Left kidney (tissue), 8 donors: ENCODE measurements around the gene ALLC. TPM values are rescaled to one million over a fixed set of nuclear protein-coding genes. Genes with fewer than 3 reads are reported as not detected.
"Not testable (repeated sequence)": the region's sequence is repeated elsewhere in the genome, so short reads cannot be mapped to it uniquely, and the experiment has no call there.

Source experiments
- DNase-seq: peaks from one replicate; pipeline ENCODE4 v3.0.0-alpha.2; 2013
- long read RNA-seq, 8 donors: transcript quantifications; one replicate each; lab custom pipeline, GENCODE V29; 2026
- polyA plus RNA-seq: library from polyadenylated mRNA; unstranded; fragments of 120-200 nt; gene quantifications from one replicate; pipeline ENCODE4 v1.2.1, GENCODE V29; 2013; ENCODE audit not compliant: insufficient read length

ALLC gene
- polyA plus RNA-seq, result 0.13 TPM
- long read RNA-seq, donor 1, result 0 reads
- long read RNA-seq, donor 2, result 0 reads
- long read RNA-seq, donor 3, result 0 reads
- long read RNA-seq, donor 4, result 0 reads
- long read RNA-seq, donor 5, result 0 reads
- long read RNA-seq, donor 6, result 0 reads
- long read RNA-seq, donor 7, result 0 reads
- long read RNA-seq, donor 8, result 0 reads

- no peak for DNase-seq
These were observed at the start of gene ALLC for GRCh38 chr2:3657881-3658280. TSS of gene ALLC (plus strand) at chr2:3658200. CDS start at chr2:3671158, 12,958 bp downstream.

- DNase-seq, result no peak
These were observed 49.4 kb upstream of the ALLC start for GRCh38 chr2:3608373-3609278.

- not testable (repeated sequence) for DNase-seq
These were observed 48.7 kb upstream of the ALLC start for GRCh38 chr2:3609279-3609673.

DNA sequence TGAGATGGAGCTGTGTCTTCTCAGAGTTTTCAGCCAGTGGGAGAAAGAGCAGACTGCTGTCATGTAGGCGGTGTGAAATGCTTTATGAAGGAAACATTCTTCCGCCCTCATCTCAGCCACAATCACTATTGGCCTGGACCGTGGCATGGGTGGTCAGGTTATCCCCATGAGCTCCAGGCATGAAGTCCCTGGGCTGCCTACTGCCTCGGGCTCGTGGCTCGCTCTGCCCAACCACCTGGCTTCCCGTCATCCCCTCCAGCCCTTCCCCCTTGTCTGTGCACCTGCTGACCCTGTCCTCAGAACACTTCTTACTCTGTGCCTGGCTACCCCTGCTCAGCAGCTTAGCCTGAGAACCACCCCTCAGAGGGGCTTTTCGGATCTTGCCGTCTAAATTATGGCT lies 47.6 kb upstream of the ALLC start:
- no peak for DNase-seq

DNA sequence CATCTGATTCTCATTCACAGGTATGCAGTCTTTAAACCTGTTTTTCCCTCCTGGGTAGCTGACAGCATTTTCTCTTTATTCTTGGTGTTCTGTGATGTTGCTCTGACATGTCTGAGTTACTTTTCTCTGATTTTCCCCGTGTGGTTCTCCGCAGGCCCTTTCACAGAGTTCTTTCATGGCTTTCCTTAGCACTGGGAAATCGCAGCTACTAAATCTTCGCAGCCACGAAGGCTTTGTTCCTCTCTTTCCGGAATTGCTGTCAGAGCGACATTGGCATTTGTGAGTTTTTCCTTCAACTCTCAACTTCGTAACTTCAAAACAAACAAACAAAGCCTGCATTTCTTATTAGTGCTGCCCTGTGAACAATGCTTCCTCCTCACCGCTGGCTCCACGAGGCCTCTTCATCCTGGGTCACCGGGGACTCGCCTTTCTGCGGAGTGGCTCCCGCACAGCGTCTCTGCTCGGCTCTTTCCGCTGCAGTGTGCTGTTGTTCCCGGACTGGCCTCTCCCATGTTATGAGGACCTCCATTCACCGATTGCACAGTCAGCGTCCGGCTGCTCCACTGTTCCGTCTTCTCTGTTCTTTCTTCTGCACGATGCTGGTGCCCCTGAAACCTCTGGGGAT lies 47.0 kb upstream of the ALLC start:
- no peak for DNase-seq

- no peak for DNase-seq
These were observed 46.4 kb upstream of the ALLC start for GRCh38 chr2:3611589-3611988.

DNA sequence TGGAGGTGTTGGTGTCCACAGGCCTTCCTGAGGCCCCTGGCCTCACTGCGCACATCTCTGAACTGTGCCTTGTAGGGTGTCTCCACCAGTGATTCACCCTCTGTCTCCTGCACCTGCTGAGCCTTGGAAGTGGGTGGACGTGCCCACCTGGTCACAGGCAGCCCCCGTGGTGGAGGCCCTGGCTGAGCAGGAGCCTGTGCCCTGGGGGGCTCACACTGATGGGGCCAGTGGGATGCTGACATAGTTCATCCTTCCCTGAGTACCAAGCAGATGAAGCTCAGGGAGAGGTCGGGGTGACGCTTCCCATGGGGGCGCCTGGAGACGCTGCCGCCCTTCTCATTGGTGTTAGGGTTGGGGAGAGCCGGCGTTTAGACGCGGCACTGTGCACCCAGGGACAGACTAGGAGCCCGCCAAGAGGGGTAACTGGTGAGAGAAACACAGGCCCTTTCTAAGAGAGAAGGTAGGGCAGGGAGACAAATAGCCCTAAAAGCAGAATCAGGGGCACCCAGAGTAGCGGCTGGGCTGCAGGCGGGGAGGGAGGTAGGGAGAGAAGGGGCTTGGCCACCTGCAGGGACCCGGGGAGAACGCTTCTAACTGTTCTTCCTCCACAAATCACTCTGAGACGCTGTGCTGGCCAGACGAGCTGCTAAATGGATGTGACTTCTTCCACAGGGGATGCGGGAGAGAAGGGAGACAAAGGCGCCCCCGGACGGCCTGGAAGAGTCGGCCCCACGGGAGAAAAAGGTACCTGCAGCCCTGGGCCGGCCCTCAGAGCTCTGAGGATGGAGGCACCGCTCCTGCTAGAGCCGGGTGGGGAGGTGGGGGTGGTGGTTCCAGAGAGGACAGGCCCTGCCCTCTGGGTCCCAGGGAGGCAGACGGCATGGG lies 45.1 kb upstream of the ALLC start:
- DNase-seq, result no peak

- DNase-seq, result no peak
These were observed 44.5 kb upstream of the ALLC start for GRCh38 chr2:3613524-3613905.

DNA sequence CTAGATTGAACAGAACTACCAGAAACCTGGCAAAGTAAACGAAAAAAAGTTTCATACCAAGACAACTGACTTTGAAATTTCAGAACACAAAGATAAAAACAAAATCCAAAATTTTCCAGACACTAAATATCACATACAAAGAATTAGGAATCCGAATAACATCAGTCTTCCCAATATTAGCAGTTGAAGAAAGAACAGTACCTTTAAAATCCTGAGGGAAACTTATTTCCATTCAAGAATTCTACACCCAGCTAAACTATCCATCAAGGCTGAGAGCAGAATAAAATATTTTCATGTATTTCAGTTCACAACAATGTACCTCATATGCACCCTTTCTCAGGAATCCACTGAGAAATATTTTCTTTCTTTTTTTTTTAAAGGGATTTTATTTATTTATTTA lies 43.3 kb upstream of the ALLC start:
- DNase-seq, result not testable (repeated sequence)

GRCh38 chr2:3615541-3616200 lies 42.3 kb upstream of the ALLC start:
- not testable (repeated sequence) for DNase-seq

DNA sequence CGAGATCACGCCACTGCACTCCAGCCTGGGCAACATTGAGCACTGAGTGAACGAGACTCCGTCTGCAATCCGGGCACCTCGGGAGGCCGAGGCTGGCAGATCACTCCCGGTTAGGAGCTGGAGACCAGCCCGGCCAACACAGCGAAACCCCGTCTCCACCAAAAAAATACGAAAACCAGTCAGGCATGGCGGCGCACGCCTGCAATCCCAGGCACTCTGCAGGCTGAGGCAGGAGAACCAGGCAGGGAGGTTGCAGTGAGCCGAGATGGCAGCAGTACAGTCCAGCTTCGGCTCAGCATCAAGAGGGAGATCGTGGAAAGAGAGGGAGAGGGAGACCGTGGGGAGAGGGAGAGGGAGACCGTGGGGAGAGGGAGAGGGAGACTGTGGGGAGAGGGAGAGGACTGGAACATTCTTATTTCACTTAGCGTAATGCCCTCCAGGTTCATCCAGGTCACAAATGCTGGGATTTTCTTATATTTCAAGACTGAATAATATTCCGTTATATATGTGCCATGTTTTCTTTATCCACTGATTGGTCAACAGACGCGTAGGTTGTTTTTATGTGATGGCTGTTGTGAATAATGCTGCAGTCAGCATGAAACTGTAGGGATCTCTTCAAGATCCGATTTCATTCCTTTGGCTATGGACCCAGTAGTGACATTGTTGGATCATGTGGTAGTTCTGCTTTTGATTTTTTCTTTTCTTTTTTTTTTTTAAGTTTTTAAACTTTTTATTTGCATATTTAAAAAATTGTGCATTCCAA lies 41.4 kb upstream of the ALLC start:
- DNase-seq, result not testable (repeated sequence)

DNA sequence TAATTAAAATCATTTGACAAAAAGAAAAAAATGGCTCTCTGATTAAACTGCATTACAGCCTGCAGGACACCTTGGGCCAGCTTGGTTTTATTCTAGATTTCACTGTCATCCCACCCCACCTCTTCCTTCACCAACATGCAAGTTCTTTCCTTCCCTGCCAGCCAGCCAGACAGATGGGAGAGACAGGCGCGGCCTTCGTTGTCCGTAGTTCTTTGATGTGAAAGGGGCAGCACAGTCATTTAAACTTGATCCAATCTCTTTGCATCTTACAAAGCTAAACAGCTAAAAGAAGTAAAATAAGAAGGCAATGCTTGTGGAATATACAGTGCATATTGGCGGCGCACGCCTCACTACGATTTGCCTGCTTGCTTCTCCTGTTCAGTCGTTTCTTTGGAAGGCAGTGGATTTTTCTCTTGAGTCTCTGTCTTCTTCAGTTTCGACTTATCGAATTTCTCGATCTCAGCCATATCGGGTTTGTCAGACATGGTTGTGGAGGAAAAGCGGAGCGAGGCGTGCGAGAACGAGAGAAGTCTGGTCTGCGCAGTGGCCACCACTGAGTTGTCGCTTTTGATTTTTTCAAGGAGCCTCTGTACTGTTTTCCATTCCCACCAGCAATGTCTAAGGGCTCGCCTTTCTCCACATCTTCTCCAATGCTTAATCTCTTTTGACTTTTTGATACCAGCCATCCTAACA lies 40.7 kb upstream of the ALLC start:
- DNase-seq, result no peak

GRCh38 chr2:3618367-3618766 lies 39.6 kb upstream of the ALLC start:
- no peak for DNase-seq

DNA sequence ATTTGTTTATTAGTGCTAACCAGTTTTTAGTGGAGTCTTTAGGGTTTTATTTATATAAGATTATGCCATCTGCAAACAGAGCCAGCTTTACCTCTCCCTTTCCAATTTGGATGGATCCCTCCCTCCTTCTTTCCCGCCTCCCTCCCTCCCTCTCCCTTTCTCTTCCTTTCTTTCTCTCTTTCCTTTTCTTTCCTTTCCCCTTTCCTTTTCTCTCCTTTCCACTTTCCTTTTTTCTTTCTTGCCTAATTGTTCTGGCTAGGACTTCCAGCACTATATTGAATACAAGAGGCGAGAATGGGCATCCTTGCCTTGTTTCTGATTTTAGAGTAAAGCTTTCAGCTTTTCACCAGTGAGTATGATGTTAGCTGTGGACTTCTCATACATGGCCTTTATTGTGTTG lies 39.0 kb upstream of the ALLC start:
- DNase-seq, result no peak

DNA sequence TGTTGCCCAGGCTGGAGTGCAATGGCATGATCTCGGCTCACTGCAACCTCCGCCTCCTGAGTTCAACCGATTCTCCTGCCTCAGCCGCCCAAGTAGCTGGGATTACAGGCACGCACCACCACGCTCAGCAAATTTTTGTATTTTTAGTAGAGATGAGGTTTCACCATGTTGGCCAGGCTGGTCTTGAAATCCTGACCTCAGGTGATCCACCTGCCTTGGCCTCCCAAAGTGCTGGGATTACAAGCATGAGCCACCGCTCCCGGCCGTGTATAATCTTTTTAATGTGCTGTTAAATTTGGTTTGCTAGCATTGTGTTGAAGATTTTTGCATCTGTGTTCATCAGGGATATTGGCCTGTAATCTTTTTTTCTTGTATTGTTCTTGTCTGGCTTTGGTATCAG lies 38.3 kb upstream of the ALLC start:
- DNase-seq, result not testable (repeated sequence)

- no peak for DNase-seq
These were observed 37.2 kb upstream of the ALLC start for GRCh38 chr2:3620834-3621233.

DNA sequence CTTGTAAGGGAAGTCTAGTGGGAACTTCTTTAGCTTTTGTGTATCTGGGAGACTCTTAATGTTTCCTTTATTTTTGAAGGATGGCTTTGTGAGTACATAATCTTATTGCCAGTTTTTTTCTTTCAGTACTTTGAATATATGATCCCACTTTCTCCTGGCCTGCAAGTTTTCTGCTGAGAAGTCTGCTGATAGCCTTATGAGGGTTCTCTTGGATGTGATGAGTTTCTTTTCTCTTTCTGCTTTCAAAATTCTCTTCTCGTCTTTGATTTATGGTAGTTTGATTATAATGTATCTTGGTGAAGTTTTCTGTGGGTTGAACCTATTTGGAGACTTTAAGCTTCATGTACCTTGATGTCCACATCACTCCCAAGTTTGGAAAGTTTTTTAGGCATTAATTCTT lies 35.0 kb upstream of the ALLC start:
- no peak for DNase-seq

DNA sequence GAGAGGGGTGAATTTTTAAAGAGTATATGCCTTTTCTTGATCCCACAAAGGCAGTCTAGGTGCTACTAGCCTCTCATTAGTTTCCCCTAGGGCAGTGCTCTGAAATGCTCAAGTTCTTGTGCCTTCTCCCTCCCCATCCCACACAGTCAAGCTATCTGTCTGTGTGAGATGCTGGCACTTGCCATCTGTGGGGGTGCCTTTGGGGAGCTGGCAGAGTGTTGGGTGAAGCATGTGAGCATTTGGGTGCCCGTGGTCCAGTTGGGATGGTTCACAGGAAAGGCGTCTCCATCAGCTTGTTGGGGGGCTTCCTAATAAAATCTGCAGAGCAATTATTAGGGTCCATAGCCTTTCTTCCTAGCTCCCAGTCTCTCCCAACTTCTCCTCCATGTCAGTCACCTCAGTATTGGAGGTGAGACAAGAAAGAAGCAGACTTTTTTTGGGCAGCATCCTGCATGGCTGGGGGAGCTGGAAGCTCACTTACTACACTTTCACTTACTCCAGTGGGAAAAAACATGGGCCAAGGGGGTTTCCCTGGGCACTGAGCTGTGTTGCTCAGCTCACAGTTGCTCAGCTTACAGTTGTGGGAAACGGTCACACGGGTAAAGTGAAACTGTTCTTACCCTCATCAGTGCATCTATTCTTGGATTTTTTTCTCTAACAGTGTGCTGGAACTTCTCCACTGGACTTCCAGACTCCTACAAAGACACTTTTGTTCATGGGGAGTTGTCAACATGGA lies 33.8 kb upstream of the ALLC start:
- no peak for DNase-seq

- no peak for DNase-seq
These were observed 32.8 kb upstream of the ALLC start for GRCh38 chr2:3625186-3625585.
